ENCODE measurements around the gene CORO7.
A peak's percentile ranks its signal among the peaks of the same experiment; 100 is the strongest.

The CORO7 gene

GRCh38 chr16:4416200-4417032 is at the start of gene CORO7:
Gene CORO7, minus strand, starts transcription at chr16:4416596. Its CDS starts 78 bp downstream, at chr16:4416518.
- DNase-seq (ENCODE audit: low spot score), result peak; percentile 91

- no peak for DNase-seq (ENCODE audit: low spot score)
These were observed 47.2 kb upstream of the CORO7 start for GRCh38 chr16:4463522-4464163.

GRCh38 chr16:4461250-4462085 is 45.1 kb upstream of the CORO7 start:
- DNase-seq (ENCODE audit: low spot score), result peak; percentile 56

GRCh38 chr16:4460936-4461249 is 44.5 kb upstream of the CORO7 start:
- DNase-seq (ENCODE audit: low spot score), result no peak

- DNase-seq (ENCODE audit: low spot score), result no peak
These were observed 39.6 kb upstream of the CORO7 start for GRCh38 chr16:4455951-4456350.

GRCh38 chr16:4455081-4455480 is 38.7 kb upstream of the CORO7 start:
- no peak for DNase-seq (ENCODE audit: low spot score)

GRCh38 chr16:4454623-4455022 is 38.2 kb upstream of the CORO7 start:
- DNase-seq (ENCODE audit: low spot score), result no peak

- DNase-seq (ENCODE audit: low spot score), result no peak
These were observed 36.3 kb upstream of the CORO7 start for GRCh38 chr16:4452674-4453073.

- DNase-seq (ENCODE audit: low spot score), result no peak
These were observed 34.6 kb upstream of the CORO7 start for GRCh38 chr16:4450931-4451519.

- no peak for DNase-seq (ENCODE audit: low spot score)
These were observed 34.0 kb upstream of the CORO7 start for GRCh38 chr16:4450430-4450829.

- no peak for DNase-seq (ENCODE audit: low spot score)
These were observed 27.6 kb upstream of the CORO7 start for GRCh38 chr16:4443986-4444385.

- no peak for DNase-seq (ENCODE audit: low spot score)
These were observed 26.9 kb upstream of the CORO7 start for GRCh38 chr16:4443271-4443670.

- no peak for DNase-seq (ENCODE audit: low spot score)
These were observed 26.0 kb upstream of the CORO7 start for GRCh38 chr16:4442371-4442770.

- no peak for DNase-seq (ENCODE audit: low spot score)
These were observed 21.0 kb upstream of the CORO7 start for GRCh38 chr16:4437366-4437765.

- no peak for DNase-seq (ENCODE audit: low spot score)
These were observed 19.1 kb upstream of the CORO7 start for GRCh38 chr16:4435337-4436067.

GRCh38 chr16:4433914-4434787 is 17.8 kb upstream of the CORO7 start:
- no peak for DNase-seq (ENCODE audit: low spot score)

- DNase-seq (ENCODE audit: low spot score), result no peak
These were observed 16.8 kb upstream of the CORO7 start for GRCh38 chr16:4433228-4433627.

- no peak for DNase-seq (ENCODE audit: low spot score)
These were observed 14.6 kb upstream of the CORO7 start for GRCh38 chr16:4431023-4431422.

- DNase-seq (ENCODE audit: low spot score), result no peak
These were observed 12.1 kb upstream of the CORO7 start for GRCh38 chr16:4428500-4428899.

- no peak for DNase-seq (ENCODE audit: low spot score)
These were observed 10.5 kb upstream of the CORO7 start for GRCh38 chr16:4426722-4427372.
